CD4-positive, alpha-beta T cell treated with Interleukin-6 at 100 ng/mL for 8 hours (primary cell): ENCODE data around the gene RBBP8.
"Not testable (repeated sequence)": the region's sequence is repeated elsewhere in the genome, so short reads cannot be mapped to it uniquely, and the experiment has no call there.

Experiments used
- DNase-seq: peaks from one replicate; pipeline ENCODE4 v3.0.0-alpha.2; 2020; ENCODE audit warnings: mixed read lengths, low spot score

Gene RBBP8

GRCh38 chr18:22946217-22946616 is 13.1 kb downstream of the RBBP8 start:
- DNase-seq, result no peak

GRCh38 chr18:22946846-22947245 is 13.7 kb downstream of the RBBP8 start:
- no peak for DNase-seq

GRCh38 chr18:22951823-22952222 is 18.7 kb downstream of the RBBP8 start:
- no peak for DNase-seq

- no peak for DNase-seq
Measured at GRCh38 chr18:22952525-22952924, 19.4 kb downstream of the RBBP8 start.

GRCh38 chr18:22953982-22954381 is 20.9 kb downstream of the RBBP8 start:
- DNase-seq, result not testable (repeated sequence)

- DNase-seq, result no peak
Measured at GRCh38 chr18:22956226-22956625, 23.1 kb downstream of the RBBP8 start.

- DNase-seq, result no peak
Measured at GRCh38 chr18:22961156-22961555, 28.0 kb downstream of the RBBP8 start.

- no peak for DNase-seq
Measured at GRCh38 chr18:22962004-22962403, 28.9 kb downstream of the RBBP8 start.

- DNase-seq, result no peak
Measured at GRCh38 chr18:22964116-22964515, 31.0 kb downstream of the RBBP8 start.

- DNase-seq, result no peak
Measured at GRCh38 chr18:22964722-22965121, 31.6 kb downstream of the RBBP8 start.

GRCh38 chr18:22971038-22971437 is 37.9 kb downstream of the RBBP8 start:
- DNase-seq, result no peak

GRCh38 chr18:22974001-22974400 is 40.9 kb downstream of the RBBP8 start:
- DNase-seq, result no peak

- no peak for DNase-seq
Measured at GRCh38 chr18:22974707-22975106, 41.6 kb downstream of the RBBP8 start.

GRCh38 chr18:22975508-22975907 is 42.4 kb downstream of the RBBP8 start:
- DNase-seq, result no peak

- no peak for DNase-seq
Measured at GRCh38 chr18:22977847-22978701, 44.9 kb downstream of the RBBP8 start.

- no peak for DNase-seq
Measured at GRCh38 chr18:22980394-22980793, 47.3 kb downstream of the RBBP8 start.

- DNase-seq, result no peak
Measured at GRCh38 chr18:22981274-22982133, 48.4 kb downstream of the RBBP8 start.

- DNase-seq, result no peak
Measured at GRCh38 chr18:22983175-22983574, 50.0 kb downstream of the RBBP8 start.

GRCh38 chr18:22985250-22985649 is 52.1 kb downstream of the RBBP8 start:
- no peak for DNase-seq

GRCh38 chr18:22987547-22988189 is 54.5 kb downstream of the RBBP8 start:
- DNase-seq, result no peak

- DNase-seq, result no peak
Measured at GRCh38 chr18:22988208-22988607, 55.1 kb downstream of the RBBP8 start.

GRCh38 chr18:22998344-22998743 is 65.2 kb downstream of the RBBP8 start:
- DNase-seq, result no peak

GRCh38 chr18:22999212-22999611 is 66.1 kb downstream of the RBBP8 start:
- DNase-seq, result no peak
